Stimulated activated CD8-positive, alpha-beta memory T cell treated with anti-CD3 and anti-CD28 coated beads, Interleukin-15, amount 100 ng/mL, for 48 hours (primary cell): Measurements from ENCODE around the gene WNT7A.

Source experiments
- DNase-seq, 2 donors: peaks; one replicate each; pipeline ENCODE4 v3.0.0-alpha.2; 2020; ENCODE audit warnings: low read depth in 2 of 2

Gene WNT7A

DNA sequence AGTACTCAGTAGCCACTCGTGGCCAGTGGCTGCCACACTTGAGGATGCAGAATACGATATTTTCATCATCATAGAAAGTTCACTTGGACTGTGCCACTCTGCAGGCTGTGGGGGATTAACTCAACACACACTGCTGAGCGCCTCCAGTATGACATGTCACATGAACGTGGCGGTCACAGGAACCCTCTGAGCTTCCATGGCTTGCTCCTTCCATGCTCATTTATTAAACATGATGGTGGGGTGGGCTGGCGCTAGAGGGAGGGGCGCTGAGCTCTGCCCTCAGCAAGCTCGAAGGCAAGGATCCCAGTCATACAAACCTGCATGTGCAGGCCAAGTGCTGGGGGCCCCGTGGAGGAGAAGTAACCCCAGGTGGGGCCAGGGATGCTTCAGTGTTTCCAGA lies 85.5 kb downstream of the WNT7A start:
- DNase-seq, result no peak

DNA sequence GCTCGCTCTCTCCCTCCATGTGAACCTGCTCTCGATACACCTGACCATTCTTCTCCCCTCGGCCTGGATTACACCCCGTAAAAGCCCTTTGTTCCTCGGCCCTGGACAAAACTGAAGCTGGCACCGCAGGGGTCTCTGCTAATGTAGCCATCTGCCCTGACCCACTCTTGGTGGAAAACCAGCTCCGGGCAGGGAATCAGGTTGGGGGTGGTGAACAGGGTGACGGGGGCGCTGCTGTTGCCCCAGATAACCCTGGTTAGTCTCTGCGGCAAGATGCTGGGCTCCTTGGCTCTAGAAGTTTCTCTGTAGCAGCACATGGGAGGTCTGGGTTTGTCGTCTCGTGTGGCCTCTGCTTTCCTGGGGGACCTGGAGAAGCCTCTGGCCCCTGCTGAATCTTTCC lies 86.4 kb downstream of the WNT7A start:
- DNase-seq, result no peak

DNA sequence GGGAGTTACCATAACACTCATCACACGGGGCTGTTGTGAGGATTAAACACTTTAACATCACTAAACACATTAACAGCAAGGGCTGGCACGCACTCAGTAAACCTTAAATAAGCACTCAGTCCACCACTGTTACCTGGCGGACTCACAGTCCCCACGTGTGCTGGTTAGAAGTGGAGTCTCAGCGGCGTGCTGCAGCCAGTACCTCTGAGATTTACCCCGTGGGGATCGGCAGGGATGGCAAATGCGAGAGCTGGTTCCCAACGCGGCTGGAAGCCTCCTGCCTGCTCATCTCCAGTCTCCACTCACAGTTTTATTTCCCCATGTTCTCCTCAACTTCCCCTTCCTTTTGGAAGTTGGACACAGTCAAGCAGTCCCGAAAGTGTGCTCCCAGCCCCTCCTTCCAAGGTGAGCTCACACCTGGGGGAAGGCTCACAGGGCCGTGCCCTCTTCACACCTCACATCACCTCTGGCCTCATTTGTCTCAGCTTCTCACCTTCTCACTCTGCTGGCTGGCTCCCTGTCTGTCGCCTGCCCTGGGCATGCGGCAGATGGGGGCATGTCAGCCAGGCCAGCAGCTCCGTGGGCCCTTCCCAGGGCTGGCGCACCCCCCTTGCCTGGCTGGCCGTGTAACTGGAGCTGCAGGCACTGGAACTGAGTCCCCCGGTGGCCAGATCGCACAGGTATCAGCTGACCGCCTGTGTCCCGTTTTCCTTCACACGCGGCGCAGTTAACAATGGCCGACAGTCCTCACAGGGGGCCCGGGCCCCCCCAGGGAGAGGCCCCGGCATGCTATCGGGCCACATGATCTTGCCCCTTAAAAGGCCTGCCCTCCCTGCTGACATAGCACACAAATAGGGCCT lies 87.1 kb downstream of the WNT7A start:
- no peak for DNase-seq

DNA sequence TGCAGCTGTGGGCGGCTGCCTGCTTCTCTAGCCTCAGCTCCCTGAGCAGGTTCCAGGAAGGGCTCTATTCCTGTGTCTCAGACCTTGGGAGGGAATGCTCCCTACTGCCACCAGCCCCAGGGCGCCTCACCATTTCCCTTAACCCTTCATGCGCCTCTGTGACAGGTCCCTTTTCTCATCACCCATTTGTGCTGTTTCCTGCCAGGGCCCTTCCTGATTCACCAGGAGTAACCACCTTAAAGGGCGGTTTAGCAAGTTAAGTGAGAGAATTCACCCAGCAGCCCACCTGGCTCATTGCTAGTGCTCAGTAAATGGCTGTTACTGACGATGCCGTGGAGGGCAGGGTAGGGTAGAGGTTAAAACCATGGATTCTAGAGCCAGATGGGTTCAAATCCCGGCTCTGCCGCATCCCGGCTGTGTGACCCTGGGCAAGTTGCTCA lies 87.8 kb downstream of the WNT7A start:
- no peak for DNase-seq

DNA sequence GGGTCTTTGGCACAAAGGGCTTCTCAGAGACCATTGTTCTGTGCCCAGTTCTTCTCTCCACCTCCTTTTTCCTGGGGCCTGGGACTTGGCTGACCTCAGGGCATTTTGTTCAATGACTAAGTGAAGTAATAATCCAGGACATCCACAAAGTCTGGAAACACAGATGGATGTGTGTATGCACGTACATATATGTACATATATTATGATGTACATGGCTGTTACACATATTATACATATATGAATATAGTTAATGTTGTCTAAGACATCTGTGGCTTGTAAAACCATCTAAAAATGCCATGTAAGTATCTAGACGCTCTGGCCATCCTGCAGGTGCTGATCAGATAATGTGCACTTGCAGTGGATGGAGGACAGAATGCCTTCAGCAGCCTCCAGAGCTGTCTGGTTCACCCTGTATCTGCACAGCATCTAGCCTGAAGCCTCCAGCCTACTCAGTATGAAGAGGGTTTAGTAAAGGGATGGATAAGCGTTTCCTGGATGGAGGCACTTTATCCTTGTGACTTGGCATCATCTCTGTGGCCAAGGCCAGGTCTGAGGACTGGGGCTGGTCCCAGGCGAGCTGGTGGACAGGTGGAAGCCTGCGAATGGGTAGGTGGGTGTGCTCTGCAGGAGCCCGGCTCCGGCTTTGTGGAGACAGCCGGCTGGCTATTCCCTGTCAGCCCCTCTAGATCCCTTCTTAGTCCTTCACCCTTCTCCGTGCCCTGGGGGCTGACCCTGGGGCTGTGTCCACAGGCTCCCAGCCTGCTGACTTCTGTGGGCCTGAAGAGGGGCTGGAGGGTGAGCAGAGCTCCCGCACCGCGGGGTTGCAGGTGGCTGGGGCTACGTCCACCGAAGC lies 88.4 kb downstream of the WNT7A start:
- DNase-seq, result no peak

DNA sequence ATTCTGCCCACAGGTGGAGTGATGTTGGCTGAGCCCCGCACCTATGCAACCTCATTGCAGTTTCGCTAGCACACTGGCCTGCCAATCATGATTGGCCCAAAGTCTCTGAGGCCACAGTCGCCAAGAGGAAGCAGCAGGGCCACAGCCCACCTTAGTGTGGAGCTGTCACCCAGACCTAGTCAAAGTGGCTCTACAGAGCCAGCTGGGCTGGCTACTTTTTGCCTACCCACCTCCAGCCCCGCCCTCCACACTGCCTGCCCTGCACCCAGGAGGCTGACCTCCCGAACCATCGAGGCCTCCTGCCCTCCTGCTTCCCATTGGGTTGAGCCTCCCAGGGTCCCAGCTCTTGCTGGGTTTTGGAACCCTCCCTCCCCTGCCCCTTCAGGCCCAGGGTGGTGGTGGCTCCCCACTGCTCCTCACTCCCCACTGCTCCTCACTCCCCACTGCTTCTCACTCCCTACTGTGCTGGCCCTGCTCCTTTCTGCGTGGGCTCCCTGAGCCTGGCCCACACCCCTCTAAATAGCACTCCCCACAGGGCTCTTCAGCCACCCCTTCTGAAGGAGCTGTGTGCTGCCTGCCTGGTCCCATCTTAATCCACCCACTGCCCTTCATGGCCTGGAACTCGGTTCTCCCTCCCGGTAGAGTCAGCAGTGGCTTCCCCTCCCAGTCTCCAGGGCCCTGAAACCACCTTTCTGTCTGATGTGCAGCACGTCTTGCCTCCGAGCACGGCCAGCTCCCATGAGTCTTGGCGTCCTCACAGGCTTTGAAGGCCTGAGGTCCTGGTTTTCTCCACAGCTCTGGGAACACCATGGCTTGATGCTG lies 89.3 kb downstream of the WNT7A start:
- no peak for DNase-seq

DNA sequence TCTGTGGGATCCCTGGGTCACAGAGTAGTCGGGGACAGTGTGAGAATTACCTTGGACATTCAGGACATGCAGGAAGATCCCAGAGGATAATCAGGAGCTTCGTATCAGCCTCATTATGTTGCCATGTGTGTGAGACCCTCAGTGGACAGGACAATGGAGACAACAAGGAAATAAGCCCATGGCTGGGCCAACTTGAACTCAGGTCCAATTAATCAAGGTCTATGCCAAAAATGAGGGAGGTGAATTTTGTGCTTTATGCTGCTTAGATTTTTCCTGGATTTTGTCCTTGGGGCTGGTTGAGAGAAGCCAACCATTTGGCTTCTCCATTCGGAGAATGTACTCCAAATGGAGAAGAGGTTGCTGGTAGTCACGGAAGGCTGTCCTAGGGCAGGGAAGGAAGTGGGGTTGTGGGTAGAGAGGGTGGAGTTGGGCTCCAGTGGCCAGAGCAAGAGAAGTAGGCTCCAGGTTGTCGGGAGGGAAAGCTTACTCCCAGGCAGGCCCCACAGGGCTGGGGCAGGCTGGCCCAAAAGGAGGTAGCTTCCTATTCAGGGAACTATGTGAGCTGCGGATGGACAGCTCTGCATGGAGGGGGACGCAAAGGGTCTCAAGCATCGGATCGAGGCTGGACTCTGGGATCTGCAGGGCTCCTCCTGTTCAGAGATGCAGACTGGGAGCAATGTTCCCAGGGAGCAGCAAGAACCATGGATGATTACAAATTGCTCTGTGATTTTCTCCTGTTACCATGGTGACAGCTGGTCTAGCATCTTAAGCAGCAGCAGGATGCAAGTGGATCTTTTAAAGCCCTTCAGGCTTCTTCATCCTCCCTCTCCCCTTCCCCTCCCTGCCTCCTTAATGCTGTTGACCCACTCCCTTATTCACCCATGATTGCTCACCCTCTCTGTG lies 91.1 kb downstream of the WNT7A start:
- DNase-seq, result no peak

DNA sequence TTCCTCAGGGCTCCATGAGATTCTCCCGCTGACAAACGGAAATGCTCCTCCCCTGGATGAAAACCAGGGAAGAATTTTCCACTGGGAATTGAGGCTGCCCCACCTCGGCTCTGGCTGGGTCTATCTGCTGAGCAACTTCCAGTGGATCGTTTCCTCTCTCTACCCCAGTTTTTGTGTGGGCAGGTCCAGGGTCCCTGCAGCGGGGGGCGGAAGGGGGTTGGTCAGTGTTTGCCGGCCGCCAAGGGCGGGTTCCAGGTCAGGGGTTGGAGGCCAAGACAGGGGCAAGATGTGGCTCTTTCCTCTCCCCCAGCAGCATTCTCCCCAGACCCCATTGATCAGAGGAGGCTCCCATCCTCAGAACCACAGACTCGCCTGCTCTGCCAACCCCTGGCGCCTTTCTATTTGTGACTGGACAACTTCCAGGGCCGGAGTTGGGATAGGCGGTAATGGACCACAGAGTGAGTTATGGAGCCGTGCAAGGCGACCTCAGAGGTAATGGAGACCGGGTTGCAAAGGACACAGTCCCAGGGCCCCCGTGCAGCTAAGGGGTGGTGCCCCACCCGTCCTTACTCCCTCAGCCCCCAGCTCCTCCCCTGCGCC lies 92.2 kb downstream of the WNT7A start:
- DNase-seq, result no peak

DNA sequence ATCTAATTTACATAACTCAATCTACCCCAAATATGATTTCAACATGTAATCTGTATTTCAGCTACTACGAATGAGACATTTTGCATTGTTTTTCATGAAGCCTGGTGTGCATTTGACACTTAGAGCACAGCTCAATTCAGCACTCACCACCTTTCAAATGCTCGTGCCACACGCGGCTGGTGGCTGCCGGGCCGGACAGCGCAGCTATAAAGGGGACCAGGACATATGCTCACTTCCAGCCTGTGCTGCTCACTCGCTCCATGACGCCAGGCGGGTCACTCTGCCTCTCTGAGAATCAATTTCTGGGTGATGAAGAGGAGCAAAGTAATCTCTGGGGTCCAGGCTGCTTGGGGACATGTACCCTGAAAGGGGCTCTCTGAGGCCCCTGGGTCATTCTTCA lies 93.1 kb downstream of the WNT7A start:
- DNase-seq, result no peak

DNA sequence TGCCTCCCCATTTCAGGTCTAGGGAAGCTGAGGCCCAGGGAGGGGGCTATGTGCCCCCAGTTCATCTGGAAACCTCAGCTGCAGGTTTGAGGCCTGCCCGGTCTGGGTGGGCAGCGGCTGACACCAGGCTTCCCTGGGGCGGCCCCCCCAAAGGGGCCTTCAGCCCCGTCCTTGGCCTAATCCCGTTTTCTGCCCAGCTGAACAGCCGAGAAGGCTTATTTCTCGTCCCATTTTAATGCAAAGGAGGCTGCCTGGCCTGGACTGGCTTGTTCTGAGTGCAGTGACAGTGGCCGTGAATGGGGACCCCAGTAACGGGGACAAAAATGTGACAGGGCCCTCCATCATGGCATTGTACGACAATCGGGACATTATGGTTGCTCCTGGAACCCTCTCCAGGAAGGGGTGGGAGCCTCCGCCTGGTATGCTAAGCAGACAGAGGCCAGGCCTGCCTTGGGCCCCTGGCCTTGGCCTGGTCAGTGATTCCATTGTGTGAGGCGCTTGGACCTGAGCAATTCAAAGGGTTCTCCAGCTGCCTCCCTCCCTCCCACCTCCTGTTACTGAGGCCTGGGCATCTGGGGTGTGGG lies 93.9 kb downstream of the WNT7A start:
- no peak for DNase-seq

DNA sequence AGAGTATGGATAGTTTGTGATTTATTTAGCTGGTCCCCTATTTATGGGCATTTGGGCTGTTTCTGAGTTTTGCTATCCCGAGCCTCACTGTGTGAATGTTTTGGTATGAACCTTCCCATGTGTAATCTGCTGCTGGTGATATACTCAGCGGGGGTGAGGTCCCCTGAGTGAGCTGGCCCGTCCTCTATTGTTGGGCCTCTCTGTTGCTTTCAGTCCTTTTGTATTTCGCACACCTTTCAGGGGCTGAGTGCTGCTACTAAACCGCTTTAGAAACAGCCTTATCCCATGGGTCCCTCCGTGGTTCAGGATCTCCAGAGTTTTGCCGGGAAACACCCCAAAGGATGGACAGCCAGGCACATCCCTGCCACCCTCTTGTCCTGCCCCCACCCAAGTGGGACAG lies 94.5 kb downstream of the WNT7A start:
- DNase-seq, result no peak

DNA sequence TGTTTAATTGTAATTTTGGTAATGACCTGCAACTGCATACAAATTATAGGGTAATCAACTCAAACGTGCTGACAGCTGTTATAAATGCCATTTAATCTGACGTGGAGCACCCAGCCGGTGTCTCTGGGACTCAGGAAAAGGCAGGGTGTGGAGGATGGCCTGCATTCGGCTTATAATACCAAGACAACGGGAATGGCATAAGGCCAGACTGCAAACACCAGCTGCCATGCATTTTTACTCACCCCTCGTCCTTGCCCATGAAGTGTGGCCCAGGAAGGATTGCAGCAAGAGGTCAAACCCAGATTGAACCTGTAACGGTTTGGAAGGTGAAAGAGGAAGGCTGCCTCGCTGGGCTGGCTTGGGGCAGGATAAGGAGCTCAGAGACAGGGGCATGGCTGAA lies 96.4 kb downstream of the WNT7A start:
- no peak for DNase-seq

DNA sequence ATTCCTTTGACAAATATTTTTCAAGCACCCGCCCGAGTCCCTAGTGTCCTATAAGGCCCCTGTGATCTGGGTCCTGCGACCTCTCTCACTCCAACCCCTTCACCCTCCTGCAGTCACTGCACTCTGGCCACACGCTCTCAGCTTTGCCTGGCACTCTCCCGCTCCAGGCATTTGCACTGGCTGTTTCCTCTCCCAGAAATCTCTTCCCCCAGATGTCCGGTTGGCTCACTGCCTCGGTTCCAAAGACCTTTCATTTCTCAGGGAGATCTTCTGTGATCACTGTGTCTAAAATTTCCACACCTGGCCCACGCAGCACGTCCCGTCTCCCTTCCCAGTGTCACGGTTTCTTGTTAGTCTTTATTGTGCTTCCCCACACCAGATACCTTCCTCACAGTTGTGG lies 97.4 kb downstream of the WNT7A start:
- DNase-seq, result no peak

DNA sequence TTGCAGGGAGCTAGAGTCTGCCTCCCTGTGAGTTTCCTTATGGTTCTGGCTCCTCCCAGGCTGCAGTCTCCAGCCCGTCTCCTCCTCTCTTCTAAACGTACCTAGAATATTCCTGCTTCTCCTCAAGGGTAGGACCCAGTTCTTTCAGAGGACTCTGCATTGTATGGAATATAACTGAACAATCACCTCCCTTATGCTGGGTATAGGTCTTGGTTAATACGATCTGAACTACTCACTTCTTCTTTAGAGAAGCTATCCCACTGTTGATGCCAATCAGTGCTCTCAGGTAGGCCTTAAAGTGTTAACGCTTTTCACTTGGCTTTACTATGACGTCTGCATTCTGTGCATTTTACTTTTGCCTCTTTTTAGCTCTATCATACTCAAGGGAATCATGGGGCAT lies 98.5 kb downstream of the WNT7A start:
- no peak for DNase-seq

DNA sequence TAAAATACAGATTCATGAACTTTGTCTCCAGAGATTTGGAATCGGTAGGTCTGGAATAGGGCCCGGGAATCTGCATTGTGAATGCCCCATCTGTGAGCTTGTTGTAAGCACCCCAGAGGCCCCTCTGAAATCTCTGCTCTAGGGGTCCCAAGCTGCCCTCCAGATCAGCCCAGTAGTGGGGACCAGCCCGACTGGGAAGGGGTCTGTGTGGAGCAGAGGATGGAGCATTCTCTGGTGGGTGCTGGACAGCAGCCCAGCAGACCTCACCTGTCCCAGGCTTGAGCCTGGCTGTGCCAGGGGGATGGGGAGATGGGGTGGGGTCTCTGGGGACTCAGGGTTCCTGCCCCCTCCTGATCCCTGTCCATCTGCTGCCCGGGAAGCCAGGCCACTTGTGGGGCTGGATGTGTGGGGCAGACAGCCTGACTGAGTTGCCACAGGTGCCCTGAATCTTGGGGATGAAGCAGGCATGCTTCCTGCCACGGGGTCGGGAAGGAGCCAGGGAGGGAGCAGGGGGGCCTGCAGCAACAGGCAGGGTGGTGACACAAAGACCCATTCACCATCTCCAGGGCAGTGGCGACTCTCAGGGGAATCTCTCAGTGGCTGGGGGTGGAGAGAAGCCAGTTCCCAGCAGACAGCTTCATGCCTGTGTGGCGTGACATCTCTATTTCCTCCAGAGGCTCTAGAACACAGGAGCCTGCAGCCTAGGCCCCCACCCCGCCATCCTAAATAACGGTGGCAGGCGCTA lies 99.3 kb downstream of the WNT7A start:
- no peak for DNase-seq

DNA sequence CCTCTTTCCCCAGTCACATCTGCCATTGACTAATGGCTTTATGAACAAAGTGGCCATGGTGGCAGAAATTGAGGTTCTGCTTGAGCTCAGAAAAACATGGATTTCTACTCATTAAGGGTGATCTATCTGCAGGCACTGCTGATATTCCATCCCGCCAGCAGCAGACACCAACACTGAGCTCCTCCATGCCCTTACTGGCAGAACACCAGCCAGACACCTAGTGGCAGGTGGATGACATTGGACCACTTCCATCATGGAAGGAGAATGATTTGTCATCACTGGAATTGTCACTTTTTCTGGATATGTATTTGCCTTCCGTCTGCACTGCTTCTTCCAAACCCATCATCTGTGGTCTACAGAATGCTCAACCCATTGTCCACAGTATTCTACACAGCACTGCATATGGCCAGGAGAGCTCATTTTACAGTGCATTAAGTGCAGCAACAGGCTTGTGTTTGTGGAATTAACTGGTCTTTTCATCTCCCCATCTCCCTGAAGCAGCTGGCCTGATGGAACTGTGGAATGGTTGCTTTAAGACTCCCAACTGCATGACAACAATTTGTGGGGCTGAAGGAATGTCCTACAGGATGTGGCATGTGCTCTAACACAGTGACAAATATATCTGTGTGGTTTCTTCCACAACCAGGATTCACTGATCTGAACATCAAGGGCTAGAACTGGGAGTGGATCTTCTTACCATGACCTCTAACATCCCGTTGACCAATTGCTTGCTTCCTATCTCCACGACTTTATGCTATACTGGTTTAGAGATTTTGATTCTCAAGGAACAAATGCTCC lies 103.4 kb downstream of the WNT7A start:
- no peak for DNase-seq

DNA sequence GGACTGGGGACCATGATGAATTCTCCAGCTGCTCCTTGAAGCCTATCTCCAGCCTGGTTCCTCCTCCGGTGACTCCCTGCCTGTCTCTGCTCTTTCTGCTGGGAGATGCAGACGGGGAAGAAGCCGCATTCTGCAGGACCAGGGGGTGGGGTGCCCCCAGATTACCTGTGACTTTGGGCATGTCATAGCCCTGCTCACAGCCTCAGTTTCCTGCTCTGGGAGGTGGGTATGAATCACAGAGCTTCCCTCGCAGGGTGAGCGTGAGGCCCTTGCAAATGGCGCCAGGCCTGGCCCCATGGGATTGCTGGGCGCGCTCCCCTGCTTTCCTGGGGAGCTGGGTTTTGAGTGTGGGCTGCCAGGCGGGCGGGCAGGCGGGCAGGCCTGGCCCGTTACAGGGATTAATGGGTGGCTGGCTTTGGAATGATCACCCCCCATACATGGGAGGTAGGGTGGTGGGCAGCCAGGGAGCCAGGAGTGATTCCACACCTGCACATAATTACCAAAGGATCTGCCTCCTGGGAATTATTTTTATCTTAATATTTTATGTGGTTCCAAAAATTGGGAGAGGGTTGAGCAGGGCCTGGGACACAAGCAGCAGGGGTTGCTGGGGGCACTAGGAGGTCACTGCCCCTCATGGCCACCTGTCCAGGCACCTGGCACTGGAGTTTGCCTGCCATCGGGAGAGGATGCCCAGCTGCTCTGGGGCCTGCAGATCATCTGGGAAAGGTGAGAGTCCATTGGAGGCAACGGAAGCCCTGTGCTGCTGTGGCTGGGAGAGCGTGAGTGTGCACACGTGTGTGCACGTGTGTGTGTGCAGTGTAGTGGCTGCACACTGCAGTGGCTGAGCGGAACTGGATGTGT lies 106.8 kb downstream of the WNT7A start:
- no peak for DNase-seq

DNA sequence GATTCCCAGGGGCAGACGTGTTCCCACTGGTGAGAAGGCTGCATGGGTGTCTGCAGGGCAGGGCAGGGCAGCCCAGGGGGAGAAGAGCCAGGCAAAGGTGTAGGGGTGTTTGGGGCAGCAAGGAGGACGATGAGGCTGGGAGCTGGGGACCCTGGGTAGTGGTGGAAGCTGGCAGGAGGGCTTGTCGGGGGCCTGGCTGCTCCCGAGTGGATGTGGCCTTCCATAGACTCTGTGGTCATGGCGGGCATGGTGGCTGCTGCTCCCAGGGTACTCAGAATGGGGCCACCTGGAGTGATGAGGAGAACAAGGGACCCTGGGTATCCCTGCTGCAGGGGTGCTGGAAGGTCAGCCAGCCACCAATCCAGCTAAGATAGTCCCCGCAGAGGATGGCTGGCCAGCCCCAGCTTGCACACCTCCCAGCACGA lies 107.5 kb downstream of the WNT7A start:
- no peak for DNase-seq
